Psoas muscle (tissue), 8 donors: ENCODE data around the gene FCER1A. TPM values are rescaled to one million over a fixed set of nuclear protein-coding genes. Genes with fewer than 3 reads are reported as not detected.

Experiments
- ATAC-seq, 4 donors: fragments of 200-7000 bp; cut with Tn5 transposase; one replicate each; pipeline ENCODE4 v1.9.1; 2020; ENCODE audit warnings: moderate library complexity in 3 of 4, mild to moderate bottlenecking in 2 of 4
- DNase-seq, 2 donors: peaks; one replicate each; pipeline ENCODE4 v3.0.0-alpha.2; 2020
- H3K27ac ChIP-seq: fragments of 200-600 bp; one replicate; pipeline ENCODE4 v1.8.0; 2022
- H3K27me3 ChIP-seq, 3 donors: fragments of 200-600 bp in 1 of 3; one replicate each; pipeline versions ENCODE4 v1.6.1 to v1.8.0; 2013 to 2022; ENCODE audit warnings: low read length in 2 of 3, mild to moderate bottlenecking in 2 of 3, moderate library complexity in 1 of 3; ENCODE audit not compliant: insufficient read depth in 3 of 3
- H3K36me3 ChIP-seq, 2 donors: fragments of 200-600 bp in 1 of 2; one replicate each; pipeline versions ENCODE4 v1.6.1 to v1.8.0; 2013 to 2022; ENCODE audit warnings: low read depth in 1 of 2, mild to moderate bottlenecking in 1 of 2, moderate library complexity in 1 of 2; ENCODE audit not compliant: insufficient read depth in 1 of 2
- H3K4me1 ChIP-seq: fragments of 200-600 bp; one replicate; pipeline ENCODE4 v1.8.0; 2022
- H3K4me3 ChIP-seq: fragments of 200-600 bp; one replicate; pipeline ENCODE4 v1.8.0; 2022; ENCODE audit warnings: mild to moderate bottlenecking
- H3K9me3 ChIP-seq: fragments of 200-600 bp; one replicate; pipeline ENCODE4 v1.8.0; 2022
- CTCF ChIP-seq: fragments of 200-600 bp; IDR thresholded peaks from one replicate; pipeline ENCODE4 v1.8.0; 2022; ENCODE audit warnings: antibody characterized with exemption
- WGBS, 3 donors: extraction: QIAGEN DNeasy Blood & Tissue Kit; methylation state at CpG; one replicate each; pipeline versions ENCODE4 v1.1.6 to v1.1.7; 2013; 5-methylcytosine and 5-hydroxymethylcytosine counted together
- intact Hi-C, 2 donors: fragments of 100-400 bp; cut with DNase I; formaldehyde crosslinking; loops; one replicate each; pipeline versions ENCODE4 v1.11.0 to v1.14.2; 2022
- polyA plus RNA-seq, 3 donors: library from polyadenylated mRNA; stranded (reverse); fragments of 200-250 nt; gene quantifications; one replicate each; pipeline ENCODE4 v1.2.3, GENCODE V29; 2013
- total RNA-seq, 4 donors: library from RNA; stranded (reverse); fragmentation: NEBNext Ultra II Directional in 2 of 4; extraction: Animal tissue kit (Norgen Biotek cat#: 25700) in 2 of 4; gene quantifications; one replicate each; pipeline versions ENCODE4 v1.2.1 to v1.2.4, GENCODE V29; 2021 to 2023
- donor health status: healthy with polysubstance abuse.
- donor health status: DM: no; HTN: no; CAD: no; lungs with moderate emphysema.
- donor health status: Bipolar disorder and iron deficiency.
- donor health status: healthy.
- donor health status: DM: yes; HTN: yes; CAD: no.
- donor health status: DM: no; HTN: no; CAD: no.
- donor health status: DM: no; HTN: no; CAD: no.
- donor health status: DM: yes; HTN: yes; CAD: no.

FCER1A gene
- total and polyA plus RNA-seq, 7 donors: 0.07 to 0.71 (median 0.28) TPM; not detected in 2

- Histone ChIP-seq H3K36me3 (no peaks in the 10 kb centered on the region), H3K9me3 (no peaks in the 10 kb centered on the region), H3K27me3 (no peaks in the 10 kb centered on the region), H3K4me1 (no peaks in the 10 kb centered on the region), H3K4me3 (no peak overlapping the region), H3K27ac (no peak overlapping the region)
- no peak for ATAC-seq
- intact Hi-C loops: no loop called here
- no peak for DNase-seq
- WGBS, 3 donors: 95 to 97% (median 97%) methylated on average over 1 of the region's 1 CpG
- TF ChIP-seq CTCF: no peak
Observed at GRCh38 chr1:159291424-159291823, 10.7 kb upstream of the FCER1A start.

- no peak overlapping the region for H3K27ac ChIP-seq
- intact Hi-C loops: no loop called here
- DNase-seq: no peak
- no peaks in the 10 kb centered on the region for H3K4me1 ChIP-seq
- no peaks in the 10 kb centered on the region for H3K9me3 ChIP-seq
- no peaks in the 10 kb centered on the region for H3K36me3 ChIP-seq
- no peak for TF ChIP-seq CTCF
- no peaks in the 10 kb centered on the region for H3K27me3 ChIP-seq
- 72 to 76% (median 73%) methylated on average over 9 of the region's 9 CpGs for WGBS, 3 donors
- ATAC-seq: no peak
- H3K4me3 ChIP-seq: no peak overlapping the region
Observed at GRCh38 chr1:159296706-159297375, 5.3 kb upstream of the FCER1A start.

GRCh38 chr1:159300146-159300545, 2.0 kb upstream of the FCER1A start:
- WGBS, 3 donors: 66 to 68% (median 68%) methylated on average over 4 of the region's 4 CpGs
- Histone ChIP-seq H3K4me3 (no peak overlapping the region), H3K27ac (no peak overlapping the region), H3K4me1 (no peaks in the 10 kb centered on the region), H3K36me3 (no peaks in the 10 kb centered on the region), H3K27me3 (no peaks in the 10 kb centered on the region), H3K9me3 (no peaks in the 10 kb centered on the region)
- no peak for TF ChIP-seq CTCF
- ATAC-seq: no peak
- no peak for DNase-seq
- intact Hi-C loops: no loop called here

- WGBS, 3 donors: 45 to 54% (median 50%) methylated on average over 5 of the region's 5 CpGs
- intact Hi-C loops: no loop called here
- Histone ChIP-seq H3K27me3 (no peaks in the 10 kb centered on the region), H3K4me3 (no peak overlapping the region), H3K27ac (no peak overlapping the region), H3K9me3 (no peaks in the 10 kb centered on the region), H3K36me3 (no peaks in the 10 kb centered on the region), H3K4me1 (no peaks in the 10 kb centered on the region)
- no peak for ATAC-seq
- DNase-seq: no peak
- no peak for TF ChIP-seq CTCF
Observed at GRCh38 chr1:159307346-159308020, 5.3 kb downstream of the FCER1A start.
